HG03354 (cell line): ENCODE measurements around the gene CYFIP2.

Source experiments
- ATAC-seq: cut with Tn5 transposase; IDR thresholded peaks from one replicate; pipeline ENCODE4 v1.9.1; 2021; ENCODE audit warnings: mild to moderate bottlenecking; ENCODE audit not compliant: unreplicated experiment, poor library complexity, severe bottlenecking

CYFIP2 gene

GRCh38 chr5:157284458-157285212 lies 18.7 kb downstream of the CYFIP2 start:
- no peak for ATAC-seq

DNA sequence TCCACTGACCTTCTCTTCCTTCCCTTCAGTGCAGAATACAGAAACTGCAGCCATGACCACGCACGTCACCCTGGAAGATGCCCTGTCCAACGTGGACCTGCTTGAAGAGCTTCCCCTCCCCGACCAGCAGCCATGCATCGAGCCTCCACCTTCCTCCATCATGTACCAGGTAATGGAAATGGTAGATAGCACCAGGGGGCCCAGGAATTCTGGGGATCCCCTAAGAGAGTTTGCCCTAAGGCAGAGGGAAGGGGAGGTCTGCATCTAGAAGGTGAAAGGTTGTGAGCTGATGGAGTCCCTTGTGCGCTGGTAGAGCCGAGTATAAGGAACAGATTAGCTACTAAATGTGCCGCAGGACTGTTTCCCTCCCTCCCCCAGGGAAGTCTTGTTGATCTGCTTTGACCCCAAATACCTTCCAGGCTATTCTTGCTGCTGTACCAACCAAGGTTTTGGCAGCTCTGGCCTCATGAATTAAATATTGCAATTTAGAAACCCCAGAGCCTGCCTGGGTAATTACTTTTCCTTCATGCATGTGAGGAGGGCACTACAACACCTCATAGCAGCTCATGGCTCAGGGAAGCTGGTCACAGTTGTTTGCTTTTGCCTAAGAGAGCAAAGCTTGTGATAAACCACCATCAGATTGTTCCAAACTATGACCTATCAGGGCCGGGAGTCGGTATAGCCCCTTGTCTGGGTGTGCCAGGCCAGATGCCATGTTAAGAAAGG lies 19.6 kb downstream of the CYFIP2 start:
- no peak for ATAC-seq

GRCh38 chr5:157286761-157287211 lies 20.9 kb downstream of the CYFIP2 start:
- ATAC-seq: no peak

- no peak for ATAC-seq
These were observed 22.7 kb downstream of the CYFIP2 start for GRCh38 chr5:157288405-157289163.

- ATAC-seq: no peak
These were observed 23.4 kb downstream of the CYFIP2 start for GRCh38 chr5:157289164-157289819.

DNA sequence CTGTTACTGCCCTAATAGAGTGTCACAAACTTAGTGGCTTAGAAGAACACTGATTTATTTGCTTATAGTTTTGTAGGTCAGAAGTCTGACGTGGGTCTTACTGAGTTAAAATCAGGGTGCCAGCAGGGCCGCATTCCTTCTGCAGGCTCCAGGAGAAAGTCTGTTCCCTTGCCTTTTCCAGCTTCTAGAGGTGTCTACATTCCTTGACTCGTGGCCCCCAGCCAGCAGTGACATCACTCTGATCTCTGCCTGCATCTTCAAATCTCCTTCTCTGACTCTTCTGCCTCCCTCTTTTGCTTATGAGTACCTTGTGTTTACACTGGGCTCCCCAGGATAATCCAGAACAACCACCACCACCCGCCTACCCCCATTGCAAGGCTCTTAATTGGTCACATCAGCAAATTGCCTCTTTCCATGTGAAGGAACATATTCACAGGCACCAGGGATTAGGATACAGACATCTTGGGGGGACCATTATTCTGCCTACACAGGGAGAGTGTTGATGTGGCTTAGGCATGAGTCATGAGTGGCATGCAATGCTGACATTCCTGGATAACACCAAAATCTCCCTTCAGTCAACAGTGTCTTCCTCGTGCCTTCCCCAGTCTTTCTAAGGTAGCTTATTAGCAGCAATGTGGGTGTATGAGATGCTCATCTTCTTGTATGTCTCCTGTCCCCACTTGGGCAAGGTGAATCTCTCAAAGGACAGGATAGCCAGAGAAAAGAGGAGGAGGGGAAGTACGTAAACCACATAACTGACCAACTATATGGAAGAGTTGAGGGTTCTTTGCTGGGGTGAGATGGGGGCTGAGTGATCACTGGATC lies 24.4 kb downstream of the CYFIP2 start:
- ATAC-seq: no peak

GRCh38 chr5:157290981-157291711 lies 25.2 kb downstream of the CYFIP2 start:
- peak; percentile 99 for ATAC-seq

DNA sequence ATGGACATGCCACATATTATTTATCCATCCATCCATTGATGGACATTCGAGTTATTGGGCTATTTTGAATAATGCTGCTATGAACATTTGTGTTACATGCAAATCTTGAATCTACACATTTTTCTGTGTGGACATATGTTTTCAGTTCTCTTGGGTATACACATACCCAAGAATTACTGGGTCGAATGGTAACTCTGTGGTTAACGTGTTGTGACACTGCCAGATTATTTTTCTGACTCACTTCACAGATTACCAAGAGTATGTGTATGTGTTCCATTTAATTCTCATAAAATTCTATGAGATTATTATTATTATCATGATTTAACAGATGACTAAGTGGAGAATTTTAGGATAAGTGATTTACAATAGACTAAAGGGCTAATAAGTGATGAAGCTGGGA lies 26.7 kb downstream of the CYFIP2 start:
- ATAC-seq: no peak

DNA sequence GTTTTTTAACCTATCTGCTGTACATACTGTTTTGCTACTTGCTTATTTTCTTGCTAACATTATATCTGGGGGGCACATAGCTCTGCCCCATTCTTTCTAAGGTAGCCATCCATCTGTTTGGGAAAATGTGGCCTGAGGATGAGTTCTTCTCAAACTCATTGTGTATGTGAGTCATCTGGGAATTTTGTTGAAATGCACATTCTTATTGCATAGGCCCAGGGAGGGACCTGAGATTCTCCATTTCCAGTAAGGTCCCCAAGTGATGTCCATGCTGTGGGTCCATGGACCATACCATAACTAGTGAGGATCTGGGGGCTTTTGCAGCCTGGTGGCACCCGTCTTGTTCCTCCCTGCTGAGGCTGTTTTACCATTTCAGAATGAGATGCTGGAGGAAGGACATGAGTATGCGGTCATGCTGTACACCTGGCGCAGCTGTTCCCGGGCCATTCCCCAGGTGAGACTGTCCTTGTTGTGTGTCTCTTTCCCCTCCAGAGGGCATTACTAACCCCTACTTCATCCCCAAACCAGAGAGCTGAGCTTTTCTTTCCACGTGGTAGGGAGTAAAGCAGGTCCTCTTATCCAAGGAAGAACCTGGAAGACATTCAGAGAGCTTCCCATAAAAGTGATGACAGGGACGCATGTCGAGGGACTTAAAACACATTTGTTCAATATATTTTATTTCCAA lies 28.6 kb downstream of the CYFIP2 start:
- no peak for ATAC-seq

DNA sequence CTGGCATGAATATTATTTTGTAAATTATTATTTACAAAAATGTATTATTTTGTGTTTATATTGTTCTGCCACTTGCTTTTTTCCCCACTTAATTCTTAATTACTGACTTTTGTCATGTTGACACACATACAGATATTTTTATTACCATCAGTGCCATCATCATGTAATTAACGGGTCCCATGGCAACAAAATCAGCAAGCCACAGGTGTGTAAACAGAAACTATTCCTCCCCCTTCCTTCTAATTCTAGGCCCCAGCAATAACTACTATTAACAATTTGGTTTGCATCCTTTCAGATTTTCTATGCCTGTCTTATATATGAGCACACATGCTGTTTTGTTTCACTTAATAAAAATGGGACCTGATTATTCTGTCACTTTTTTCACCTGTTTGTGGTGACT lies 29.3 kb downstream of the CYFIP2 start:
- ATAC-seq: no peak

DNA sequence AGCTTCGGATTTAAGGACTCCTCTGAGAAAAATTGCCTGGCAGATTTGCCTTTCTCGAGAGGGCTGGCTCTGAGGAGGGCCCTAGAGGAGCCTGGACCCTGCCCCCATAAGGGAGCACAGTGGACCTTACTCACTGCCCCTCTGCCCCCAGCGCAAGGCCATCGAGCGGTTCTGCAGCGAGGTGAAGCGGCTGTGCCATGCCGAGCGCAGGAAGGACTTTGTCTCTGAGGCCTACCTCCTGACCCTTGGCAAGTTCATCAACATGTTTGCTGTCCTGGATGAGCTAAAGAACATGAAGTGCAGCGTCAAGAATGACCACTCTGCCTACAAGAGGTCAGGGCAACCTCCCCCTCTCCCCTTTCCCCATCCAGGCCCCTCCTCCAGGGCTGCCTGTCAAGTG lies 34.6 kb downstream of the CYFIP2 start:
- no peak for ATAC-seq

GRCh38 chr5:157301066-157301465 lies 35.1 kb downstream of the CYFIP2 start:
- no peak for ATAC-seq

DNA sequence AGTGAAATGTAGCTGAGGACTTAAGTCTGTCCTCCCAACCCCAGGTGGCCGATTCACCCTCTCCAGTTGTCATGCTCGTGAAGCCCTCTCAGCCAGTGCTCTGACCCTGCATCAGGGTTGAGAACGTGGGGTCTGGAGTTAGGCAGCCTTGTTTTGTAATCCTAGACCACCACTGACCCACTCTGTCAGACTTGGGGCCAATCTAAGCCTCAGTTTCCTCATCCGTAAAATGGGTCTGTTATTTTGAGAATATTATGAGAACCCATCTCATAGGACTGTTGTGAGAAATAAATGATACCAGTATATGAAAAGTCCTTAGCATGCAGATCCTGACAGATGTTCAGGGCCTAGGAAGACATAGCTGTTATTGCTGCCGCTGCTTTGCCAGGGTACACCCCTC lies 37.1 kb downstream of the CYFIP2 start:
- no peak for ATAC-seq

- ATAC-seq: no peak
These were observed 37.9 kb downstream of the CYFIP2 start for GRCh38 chr5:157303667-157304327.

DNA sequence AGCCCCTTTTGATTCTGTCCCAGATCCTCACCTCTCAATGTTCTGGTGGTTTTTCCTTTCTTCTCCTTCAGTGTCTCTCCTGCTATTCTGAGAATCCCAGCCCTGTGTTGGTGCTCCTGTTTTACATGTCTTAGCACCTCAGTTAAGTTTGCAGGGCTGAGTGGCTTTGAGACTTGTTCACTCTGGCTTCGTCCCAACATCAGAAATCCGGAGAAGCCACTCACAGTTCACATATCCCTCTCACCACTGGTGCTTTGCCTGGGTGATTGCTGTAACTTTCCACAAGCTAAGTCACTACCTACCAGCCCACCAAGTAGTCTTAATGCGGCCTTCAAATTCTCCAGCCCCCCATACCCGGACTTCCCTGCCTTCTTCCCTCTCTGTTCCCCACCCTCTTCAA lies 40.2 kb downstream of the CYFIP2 start:
- no peak for ATAC-seq

GRCh38 chr5:157306692-157307471 lies 41.0 kb downstream of the CYFIP2 start:
- ATAC-seq: no peak
